CD4-positive, alpha-beta T cell treated with Interferon gamma for 1 hour (primary cell): Measurements from ENCODE around the gene CCDC142.

Experiments used
- DNase-seq: peaks from one replicate; pipeline ENCODE4 v3.0.0-alpha.2; 2020

Gene CCDC142, protein sequence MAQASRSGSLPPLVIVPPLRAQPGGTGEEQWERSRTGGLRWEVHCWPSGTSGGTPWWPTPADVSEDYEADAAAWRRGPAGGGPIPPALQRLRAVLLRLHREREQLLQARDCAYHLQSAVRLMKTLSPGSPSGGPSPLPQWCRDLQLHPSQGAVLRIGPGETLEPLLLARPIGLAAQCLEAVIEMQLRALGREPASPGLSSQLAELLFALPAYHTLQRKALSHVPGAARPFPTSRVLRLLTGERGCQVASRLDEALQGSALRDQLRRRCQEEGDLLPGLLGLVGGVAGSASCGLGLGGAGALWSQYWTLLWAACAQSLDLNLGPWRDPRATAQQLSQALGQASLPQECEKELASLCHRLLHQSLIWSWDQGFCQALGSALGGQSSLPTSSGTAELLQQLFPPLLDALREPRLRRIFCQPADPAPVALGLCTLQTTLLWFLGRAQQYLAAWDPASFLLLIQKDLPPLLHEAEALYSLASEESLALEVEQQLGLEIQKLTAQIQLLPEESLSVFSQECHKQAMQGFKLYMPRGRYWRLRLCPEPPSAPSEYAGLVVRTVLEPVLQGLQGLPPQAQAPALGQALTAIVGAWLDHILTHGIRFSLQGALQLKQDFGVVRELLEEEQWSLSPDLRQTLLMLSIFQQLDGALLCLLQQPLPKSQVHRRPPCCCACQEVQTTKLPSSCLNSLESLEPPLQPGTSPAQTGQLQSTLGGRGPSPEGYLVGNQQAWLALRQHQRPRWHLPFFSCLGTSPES

DNA sequence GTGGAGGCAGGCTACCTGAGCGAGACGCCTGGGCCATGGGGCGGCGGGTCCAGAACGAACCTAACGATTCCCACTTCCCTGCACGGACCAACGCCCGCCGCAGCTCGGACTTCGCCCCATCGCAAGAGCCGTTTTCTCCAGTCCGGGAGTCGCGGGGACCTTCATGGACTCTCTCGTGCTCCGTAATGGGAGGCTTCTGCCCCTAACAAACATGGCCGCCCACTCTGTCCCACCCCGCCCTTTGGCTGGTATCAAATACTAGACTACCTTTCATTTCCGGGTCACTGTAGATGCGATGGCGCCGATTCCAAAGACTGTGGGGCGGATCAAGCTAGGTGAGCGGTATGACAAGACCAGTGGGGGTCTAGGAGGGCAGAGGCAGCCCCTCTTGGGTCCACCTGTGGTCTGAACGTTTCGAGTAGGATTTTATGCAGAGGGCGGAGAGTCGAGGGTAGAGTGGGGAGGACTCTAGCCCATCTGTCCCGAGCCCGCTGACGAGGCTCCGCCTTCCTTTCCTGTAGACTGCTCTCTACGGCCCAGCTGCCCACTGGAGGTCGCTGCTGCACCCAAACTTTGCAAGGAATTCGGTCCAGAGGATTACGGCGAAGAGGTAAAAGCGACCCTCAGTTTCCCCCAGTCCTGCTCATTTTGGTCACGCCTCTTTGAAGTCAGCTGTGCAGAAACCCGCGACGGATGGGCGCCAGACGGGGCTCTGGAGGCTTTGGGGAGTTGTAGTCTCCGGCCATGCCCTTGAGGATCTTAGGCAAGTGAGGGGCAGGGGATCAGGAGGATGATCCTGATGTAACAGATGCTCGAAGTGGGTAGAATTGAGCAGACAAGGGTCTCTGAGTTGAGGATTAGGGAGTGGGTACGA is at the start of gene CCDC142, which contains the start of gene TTC31:
CCDC142 (minus strand) TSS at position 198 of the 874 bp plus-strand sequence; CDS start at position 37, 161 bp downstream.
TTC31 (plus strand) TSS at position 281 of the 874 bp plus-strand sequence; CDS start at position 296, 15 bp downstream.
- DNase-seq: peak; percentile 93

GRCh38 chr2:74532222-74532621 is 49.4 kb upstream of the CCDC142 start:
- DNase-seq: no peak

GRCh38 chr2:74531666-74532065 is 48.9 kb upstream of the CCDC142 start:
- no peak for DNase-seq

DNA sequence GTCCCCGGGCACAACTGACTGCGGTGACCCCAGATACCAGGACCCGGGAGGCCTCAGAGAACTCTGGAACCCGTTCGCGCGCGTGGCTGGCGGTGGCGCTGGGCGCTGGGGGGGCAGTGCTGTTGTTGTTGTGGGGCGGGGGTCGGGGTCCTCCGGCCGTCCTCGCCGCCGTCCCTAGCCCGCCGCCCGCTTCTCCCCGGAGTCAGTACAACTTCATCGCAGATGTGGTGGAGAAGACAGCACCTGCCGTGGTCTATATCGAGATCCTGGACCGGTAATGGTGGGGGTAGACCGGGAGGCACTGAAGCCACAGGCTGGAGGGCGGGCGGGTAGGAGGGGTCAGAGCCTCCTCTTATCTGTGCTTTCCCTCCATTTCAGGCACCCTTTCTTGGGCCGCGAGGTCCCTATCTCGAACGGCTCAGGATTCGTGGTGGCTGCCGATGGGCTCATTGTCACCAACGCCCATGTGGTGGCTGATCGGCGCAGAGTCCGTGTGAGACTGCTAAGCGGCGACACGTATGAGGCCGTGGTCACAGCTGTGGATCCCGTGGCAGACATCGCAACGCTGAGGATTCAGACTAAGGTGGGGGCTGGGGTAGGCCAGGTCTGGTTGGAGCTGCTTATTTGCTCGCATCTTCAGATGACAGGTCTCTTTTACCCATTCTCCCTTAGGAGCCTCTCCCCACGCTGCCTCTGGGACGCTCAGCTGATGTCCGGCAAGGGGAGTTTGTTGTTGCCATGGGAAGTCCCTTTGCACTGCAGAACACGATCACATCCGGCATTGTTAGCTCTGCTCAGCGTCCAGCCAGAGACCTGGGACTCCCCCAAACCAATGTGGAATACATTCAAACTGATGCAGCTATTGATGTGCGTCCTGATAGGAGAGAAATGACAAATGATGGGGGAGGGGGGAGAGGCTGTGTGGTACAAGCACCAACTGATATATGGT is 47.7 kb upstream of the CCDC142 start:
- DNase-seq: peak; percentile 66

GRCh38 chr2:74529357-74530238 is 46.8 kb upstream of the CCDC142 start, which contains the start of the genes AUP1 and HTRA2:
AUP1 (minus strand) TSS chr2:74529706; CDS start chr2:74529629, 77 bp downstream.
HTRA2 (plus strand) TSS chr2:74529933; CDS start chr2:74530007, 74 bp downstream.
- DNase-seq: peak; percentile 94

GRCh38 chr2:74528600-74529356 is 46.0 kb upstream of the CCDC142 start:
- no peak for DNase-seq

- DNase-seq: no peak
Observed at GRCh38 chr2:74527741-74528140, 44.9 kb upstream of the CCDC142 start.

DNA sequence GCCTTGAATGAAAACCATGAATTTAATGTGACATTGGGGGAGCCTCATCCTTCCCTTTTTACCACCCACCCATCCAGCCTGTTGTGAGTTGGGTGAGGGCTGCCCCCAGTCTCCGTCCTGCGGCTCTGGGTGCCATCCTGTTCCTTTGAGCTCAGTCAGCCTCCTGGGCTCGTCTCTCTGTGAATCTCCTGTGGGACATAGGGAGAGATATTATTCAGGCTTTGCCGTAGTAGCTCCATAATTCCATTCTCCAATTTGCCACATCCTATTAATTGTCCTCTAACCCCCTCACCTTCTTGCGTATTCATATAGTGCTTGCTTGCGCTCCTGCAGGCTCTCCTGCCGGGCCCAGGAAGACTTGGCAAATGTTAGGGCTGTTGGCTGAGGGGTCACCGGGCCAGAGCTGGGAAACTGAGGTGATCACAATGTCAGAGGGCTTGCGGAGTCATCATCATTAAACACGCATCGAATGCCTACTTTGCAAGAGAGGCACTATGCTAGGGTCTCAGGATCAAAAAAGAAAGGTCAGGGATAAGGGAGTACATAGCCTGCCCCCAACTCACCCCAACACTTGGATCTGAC is 43.9 kb upstream of the CCDC142 start:
- DNase-seq: no peak

DNA sequence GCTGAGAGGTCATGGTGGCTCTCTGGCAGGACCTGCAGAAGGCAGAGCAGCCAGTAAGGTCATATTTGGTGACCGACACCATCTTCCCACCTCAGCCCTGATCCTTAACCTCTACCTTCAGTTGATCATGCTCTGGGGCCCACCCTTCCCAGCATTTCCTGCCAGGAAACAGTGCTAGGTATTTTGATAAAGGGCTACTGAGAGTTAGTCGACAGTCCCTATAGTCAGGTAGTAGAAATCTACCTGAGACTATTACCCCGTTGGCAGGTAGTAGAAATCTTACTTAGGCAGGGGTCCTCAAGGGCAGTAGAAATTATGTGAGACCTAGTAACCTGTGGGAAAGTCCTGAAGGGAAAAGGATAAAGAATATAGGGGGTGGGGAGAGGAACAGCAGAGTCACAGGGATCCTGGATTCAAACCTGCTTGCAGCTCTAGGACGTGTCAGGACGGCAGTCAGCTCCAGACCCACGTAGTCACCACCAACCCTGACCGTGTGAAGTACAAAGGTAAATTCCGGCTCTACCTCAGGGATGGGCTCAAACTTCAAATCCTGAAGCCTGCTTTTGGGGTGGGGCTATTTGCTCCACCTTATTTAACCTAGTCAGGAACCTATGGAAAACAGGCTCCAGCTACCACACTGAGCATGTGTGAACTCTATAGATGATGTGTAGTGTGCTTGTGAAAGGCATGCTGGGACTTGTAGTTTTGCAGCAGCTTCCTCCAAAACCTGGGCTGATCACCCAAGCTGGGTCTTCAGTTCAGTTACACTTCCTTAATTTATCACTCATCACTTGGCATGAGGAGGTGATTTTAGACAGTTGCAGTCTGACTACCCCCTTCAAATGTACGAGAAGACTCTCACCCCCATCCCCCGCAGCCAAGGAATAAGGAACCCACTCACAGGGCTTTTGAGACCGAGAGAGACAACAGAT is 43.2 kb upstream of the CCDC142 start, which contains the start of gene DQX1:
DQX1 (minus strand) TSS at position 515 of the 932 bp plus-strand sequence; CDS start at position 13, 502 bp downstream.
- peak; percentile 68 for DNase-seq

GRCh38 chr2:74524955-74525716 is 42.3 kb upstream of the CCDC142 start:
- no peak for DNase-seq

DNA sequence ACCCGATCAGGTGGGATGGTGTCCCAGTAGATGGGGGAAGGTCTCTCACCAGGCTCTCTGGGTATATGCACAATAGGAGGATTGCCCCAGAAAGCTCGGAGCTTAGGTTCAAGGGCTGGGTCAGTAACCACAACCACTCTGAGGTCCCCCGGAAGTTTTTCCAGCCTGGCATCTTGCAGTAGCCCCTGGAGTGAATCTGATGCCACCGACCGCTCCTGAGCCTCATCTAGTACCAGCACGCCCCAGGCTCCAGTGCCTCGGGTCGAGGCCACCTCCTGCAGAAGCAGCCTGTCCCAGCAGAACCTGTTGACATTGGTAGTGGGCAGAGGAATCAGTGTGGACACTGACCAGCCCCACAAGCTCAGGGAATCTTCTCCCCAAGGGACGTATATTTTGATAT is 41.2 kb upstream of the CCDC142 start:
- DNase-seq: no peak

DNA sequence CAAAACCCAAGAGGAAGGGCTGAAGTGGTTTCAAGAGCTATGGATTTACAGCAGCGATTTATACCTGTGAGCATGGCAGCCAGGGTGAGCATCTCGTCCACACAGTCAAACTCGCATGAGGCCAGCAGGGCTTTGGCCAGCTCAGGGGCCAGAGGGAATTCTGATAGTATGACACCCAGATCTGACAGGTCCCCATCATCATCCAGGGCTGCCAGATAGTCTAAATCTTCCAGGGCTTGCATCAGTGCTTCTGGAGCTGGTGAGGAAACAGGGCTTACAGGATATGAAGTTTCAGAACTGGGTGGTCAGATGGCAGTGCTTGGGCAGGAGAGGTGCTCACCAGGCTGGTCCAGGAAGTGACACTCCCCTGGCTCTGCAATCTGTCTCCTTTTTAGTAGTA is 39.7 kb upstream of the CCDC142 start:
- DNase-seq: no peak

- no peak for DNase-seq
Observed at GRCh38 chr2:74516650-74517049, 33.9 kb upstream of the CCDC142 start.

GRCh38 chr2:74515981-74516633 is 33.3 kb upstream of the CCDC142 start:
- peak; percentile 76 for DNase-seq

DNA sequence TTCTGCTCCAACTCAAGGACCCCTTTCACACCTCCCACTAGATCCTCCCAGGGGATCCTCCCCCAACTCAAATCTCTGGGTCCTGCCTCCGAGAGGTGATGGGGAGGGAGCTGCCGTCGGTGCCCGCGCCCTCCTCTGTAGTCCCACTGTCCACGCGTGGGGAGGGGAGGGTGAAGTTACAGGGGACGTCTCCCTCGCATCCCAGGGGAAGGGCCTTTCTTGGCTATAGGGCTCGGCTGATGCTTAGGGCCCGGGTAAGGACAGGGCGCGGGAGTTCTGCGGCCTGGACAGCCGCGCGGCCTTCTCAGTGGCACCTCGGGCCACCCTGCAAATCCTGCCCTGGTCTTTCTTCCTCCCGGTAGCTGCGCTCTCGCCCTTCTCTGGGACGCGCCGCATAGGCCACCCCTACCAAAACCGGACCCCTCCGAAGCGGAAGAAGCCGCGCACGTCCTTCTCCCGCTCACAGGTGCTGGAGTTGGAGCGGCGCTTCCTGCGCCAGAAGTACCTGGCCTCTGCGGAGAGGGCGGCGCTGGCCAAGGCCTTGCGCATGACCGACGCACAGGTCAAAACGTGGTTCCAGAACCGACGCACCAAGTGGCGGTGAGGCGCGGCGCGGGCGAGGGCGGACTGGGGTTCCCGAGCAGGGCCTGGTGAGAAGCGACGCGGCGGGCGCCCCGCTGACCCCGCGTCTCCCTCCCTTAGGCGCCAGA is 32.6 kb upstream of the CCDC142 start:
- DNase-seq: no peak
